ENCODE measurements around the gene TAP1.

GRCh38 chr6:32843979-32844838, 9.3 kb downstream of the TAP1 start, which contains the start of gene PSMB8:
- TF ChIP-seq CTCF (conservative IDR thresholded peaks at IDR 0.05) (no peak), EZH2 (IDR thresholded peaks at IDR 0.05; ENCODE audit: low read depth) (no peak)

All from PC-9 (cell line).